ENCODE data around the gene OR51M1.
"Not testable (repeated sequence)": the region's sequence is repeated elsewhere in the genome, so short reads cannot be mapped to it uniquely, and the experiment has no call there.

The OR51M1 gene, protein sequence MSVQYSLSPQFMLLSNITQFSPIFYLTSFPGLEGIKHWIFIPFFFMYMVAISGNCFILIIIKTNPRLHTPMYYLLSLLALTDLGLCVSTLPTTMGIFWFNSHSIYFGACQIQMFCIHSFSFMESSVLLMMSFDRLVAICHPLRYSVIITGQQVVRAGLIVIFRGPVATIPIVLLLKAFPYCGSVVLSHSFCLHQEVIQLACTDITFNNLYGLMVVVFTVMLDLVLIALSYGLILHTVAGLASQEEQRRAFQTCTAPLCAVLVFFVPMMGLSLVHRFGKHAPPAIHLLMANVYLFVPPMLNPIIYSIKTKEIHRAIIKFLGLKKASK

DNA sequence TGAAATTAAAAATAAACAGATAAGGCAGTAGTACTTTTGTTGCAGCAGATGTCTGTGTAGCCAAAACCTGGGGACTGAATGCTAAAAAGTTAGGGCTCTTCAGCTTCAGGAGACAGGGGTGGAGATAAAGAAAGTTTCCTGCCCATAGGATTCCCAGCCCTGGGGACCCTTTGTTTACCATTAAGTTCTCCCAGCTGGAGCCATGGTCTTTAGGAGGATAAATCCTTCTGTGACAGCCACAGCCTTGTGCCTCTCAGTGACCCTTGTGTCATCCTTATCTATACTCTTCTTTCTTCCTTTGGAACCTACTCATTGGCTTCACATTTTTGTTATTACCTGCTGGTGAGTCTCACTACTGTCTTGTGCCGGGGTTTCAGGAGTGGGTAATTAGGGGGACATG is at the start of gene OR51M1:
OR51M1 (plus strand) TSS at position 237 of the 400 bp plus-strand sequence. CDS start 5,587 bp downstream, outside the sequence.
- Histone ChIP-seq H3K9me2 (replicated peaks; ENCODE audit: insufficient read depth, low read length) (no peaks in the 10 kb centered on the region), H4K20me1 (ENCODE audit: insufficient read depth, low read length) (no peaks in the 10 kb centered on the region), H3K4me1 (ENCODE audit: low read length) (no peaks in the 10 kb centered on the region), H3K9ac (ENCODE audit: low read length) (no peak within 1 kb of the TSS), H3K4me3 (ENCODE audit: low read length) (no peak within 1 kb of the TSS), H3K27ac (ENCODE audit: low read length) (no peak within 1 kb of the TSS), H3K4me2 (ENCODE audit: low read depth, low read length) (no peak within 1 kb of the TSS), H3K9me3 (replicated peaks; ENCODE audit: insufficient read depth, low read length) (no peaks in the 10 kb centered on the region), H2AFZ (ENCODE audit: low read length) (no peak within 1 kb of the TSS), H3F3A (ENCODE audit: insufficient read depth, low read length) (no peaks in the 10 kb centered on the region), H3K36me3 (replicated peaks; ENCODE audit: insufficient read depth, low read length) (no peaks in the 10 kb centered on the region), H3K79me2 (ENCODE audit: low read length) (no peaks in the 10 kb centered on the region), H3K27me3 (replicated peaks; ENCODE audit: insufficient read depth, low read length) (no peaks in the 10 kb centered on the region)
- no peak for DNase-seq
- no peak for TF ChIP-seq EZH2 (optimal IDR thresholded peaks at IDR 0.05; ENCODE audit: low read depth, low read length)

DNA sequence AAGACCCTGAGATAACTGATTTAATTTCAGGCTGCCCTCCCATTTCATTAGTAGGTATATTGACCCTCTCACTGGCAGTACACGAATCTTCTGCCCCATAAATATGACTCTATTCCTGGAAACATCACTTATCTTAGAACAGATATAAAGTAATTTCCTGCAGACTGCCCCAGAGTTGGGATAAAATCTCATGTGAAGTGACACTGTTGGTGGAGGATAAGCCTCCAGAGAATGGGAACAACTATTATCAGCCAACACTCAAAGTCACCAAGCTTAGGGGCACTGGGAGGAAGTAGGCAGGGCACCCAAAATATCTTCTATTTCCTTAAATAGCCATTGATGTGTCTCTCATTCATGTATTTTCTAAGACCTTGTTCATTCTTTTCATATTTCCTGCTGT is 48.4 kb upstream of the OR51M1 start:
- Histone ChIP-seq H3K4me2 (ENCODE audit: low read depth, low read length) (no peak overlapping the region), H3K27me3 (replicated peaks; ENCODE audit: insufficient read depth, low read length) (no peaks in the 10 kb centered on the region; the same call in 1 of the 2 replicates), H3K4me1 (ENCODE audit: low read length) (peaks cover 38% of the 10 kb centered on the region), H3K4me3 (ENCODE audit: low read length) (no peak overlapping the region), H4K20me1 (ENCODE audit: insufficient read depth, low read length) (no peaks in the 10 kb centered on the region), H3K36me3 (replicated peaks; ENCODE audit: insufficient read depth, low read length) (no peaks in the 10 kb centered on the region), H3F3A (ENCODE audit: insufficient read depth, low read length) (no peaks in the 10 kb centered on the region), H3K27ac (ENCODE audit: low read length) (no peak overlapping the region), H3K9me2 (replicated peaks; ENCODE audit: insufficient read depth, low read length) (no peaks in the 10 kb centered on the region), H3K9me3 (replicated peaks; ENCODE audit: insufficient read depth, low read length) (no peaks in the 10 kb centered on the region), H2AFZ (ENCODE audit: low read length) (no peak overlapping the region), H3K9ac (ENCODE audit: low read length) (no peak overlapping the region), H3K79me2 (ENCODE audit: low read length) (no peaks in the 10 kb centered on the region)
- DNase-seq = no peak
- no peak for TF ChIP-seq EZH2 (optimal IDR thresholded peaks at IDR 0.05; ENCODE audit: low read depth, low read length)
- TF ChIP-seq, protein P1, sequence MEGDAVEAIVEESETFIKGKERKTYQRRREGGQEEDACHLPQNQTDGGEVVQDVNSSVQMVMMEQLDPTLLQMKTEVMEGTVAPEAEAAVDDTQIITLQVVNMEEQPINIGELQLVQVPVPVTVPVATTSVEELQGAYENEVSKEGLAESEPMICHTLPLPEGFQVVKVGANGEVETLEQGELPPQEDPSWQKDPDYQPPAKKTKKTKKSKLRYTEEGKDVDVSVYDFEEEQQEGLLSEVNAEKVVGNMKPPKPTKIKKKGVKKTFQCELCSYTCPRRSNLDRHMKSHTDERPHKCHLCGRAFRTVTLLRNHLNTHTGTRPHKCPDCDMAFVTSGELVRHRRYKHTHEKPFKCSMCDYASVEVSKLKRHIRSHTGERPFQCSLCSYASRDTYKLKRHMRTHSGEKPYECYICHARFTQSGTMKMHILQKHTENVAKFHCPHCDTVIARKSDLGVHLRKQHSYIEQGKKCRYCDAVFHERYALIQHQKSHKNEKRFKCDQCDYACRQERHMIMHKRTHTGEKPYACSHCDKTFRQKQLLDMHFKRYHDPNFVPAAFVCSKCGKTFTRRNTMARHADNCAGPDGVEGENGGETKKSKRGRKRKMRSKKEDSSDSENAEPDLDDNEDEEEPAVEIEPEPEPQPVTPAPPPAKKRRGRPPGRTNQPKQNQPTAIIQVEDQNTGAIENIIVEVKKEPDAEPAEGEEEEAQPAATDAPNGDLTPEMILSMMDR (IDR thresholded peaks at IDR 0.05; ENCODE audit: low read length) = no peak
- no peak for TF ChIP-seq EZH2phosphoT487 (IDR thresholded peaks at IDR 0.05; ENCODE audit: low read length)

DNA sequence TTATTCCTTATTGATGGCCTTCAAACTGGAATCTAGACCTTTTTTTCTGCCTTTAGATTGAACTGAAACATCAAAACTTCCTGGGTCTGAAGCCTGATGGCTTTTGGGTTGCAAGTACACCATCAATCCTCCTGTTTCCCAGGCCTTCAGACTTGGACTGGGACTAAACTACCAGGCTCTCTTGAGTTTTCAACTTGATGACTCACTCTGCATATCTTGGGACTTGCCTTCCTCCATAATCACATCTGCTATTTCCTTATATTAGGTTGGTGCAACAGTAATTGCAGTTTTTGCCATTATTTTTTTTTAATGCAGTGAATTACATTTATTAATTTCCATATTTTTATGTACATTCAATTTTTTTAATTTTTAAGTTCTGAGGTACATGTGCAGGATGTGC is 47.3 kb upstream of the OR51M1 start:
- H3K36me3 ChIP-seq (replicated peaks; ENCODE audit: insufficient read depth, low read length) = no peaks in the 10 kb centered on the region
- TF ChIP-seq EZH2phosphoT487 (IDR thresholded peaks at IDR 0.05; ENCODE audit: low read length) = no peak
- no peak overlapping the region for H3K4me3 ChIP-seq (ENCODE audit: low read length)
- no peaks in the 10 kb centered on the region for H3K9me2 ChIP-seq (replicated peaks; ENCODE audit: insufficient read depth, low read length)
- no peak overlapping the region for H3K9ac ChIP-seq (ENCODE audit: low read length)
- H2AFZ ChIP-seq (ENCODE audit: low read length) = no peak overlapping the region
- H3K27ac ChIP-seq (ENCODE audit: low read length) = no peak overlapping the region
- no peaks in the 10 kb centered on the region; the same call in 1 of the 2 replicates for H3K27me3 ChIP-seq (replicated peaks; ENCODE audit: insufficient read depth, low read length)
- H3K4me1 ChIP-seq (ENCODE audit: low read length) = peaks cover 38% of the 10 kb centered on the region
- no peaks in the 10 kb centered on the region for H3K9me3 ChIP-seq (replicated peaks; ENCODE audit: insufficient read depth, low read length)
- no peaks in the 10 kb centered on the region for H4K20me1 ChIP-seq (ENCODE audit: insufficient read depth, low read length)
- no peak for DNase-seq
- H3K79me2 ChIP-seq (ENCODE audit: low read length) = no peaks in the 10 kb centered on the region
- no peaks in the 10 kb centered on the region for H3F3A ChIP-seq (ENCODE audit: insufficient read depth, low read length)
- no peak overlapping the region for H3K4me2 ChIP-seq (ENCODE audit: low read depth, low read length)

DNA sequence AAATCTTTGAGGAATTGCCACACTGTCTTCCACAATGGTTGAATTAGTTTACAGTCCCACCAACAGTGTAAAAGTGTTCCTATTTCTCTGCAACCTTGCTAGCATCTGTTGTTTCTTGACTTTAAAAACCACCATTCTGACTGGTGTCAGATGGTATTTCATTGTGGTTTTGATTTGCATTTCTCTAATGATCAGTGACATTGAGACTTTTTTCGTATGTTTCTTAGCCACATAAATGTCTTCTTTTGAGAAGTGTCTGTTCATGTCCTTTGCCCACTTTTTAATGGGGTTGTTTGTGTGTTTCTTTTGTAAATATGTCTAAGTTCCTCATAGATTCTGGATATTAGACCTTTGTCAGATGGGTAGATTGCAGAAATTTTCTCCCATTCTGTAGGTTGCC is 46.4 kb upstream of the OR51M1 start:
- peaks cover 38% of the 10 kb centered on the region for H3K4me1 ChIP-seq (ENCODE audit: low read length)
- H3K4me2 ChIP-seq (ENCODE audit: low read depth, low read length); H3K9me3 ChIP-seq (replicated peaks; ENCODE audit: insufficient read depth, low read length); H3K4me3 ChIP-seq (ENCODE audit: low read length); H2AFZ ChIP-seq (ENCODE audit: low read length); H3K79me2 ChIP-seq (ENCODE audit: low read length); H3K27ac ChIP-seq (ENCODE audit: low read length); H3K27me3 ChIP-seq (replicated peaks; ENCODE audit: insufficient read depth, low read length); H3F3A ChIP-seq (ENCODE audit: insufficient read depth, low read length); H3K9ac ChIP-seq (ENCODE audit: low read length); H3K36me3 ChIP-seq (replicated peaks; ENCODE audit: insufficient read depth, low read length); H3K9me2 ChIP-seq (replicated peaks; ENCODE audit: insufficient read depth, low read length); H4K20me1 ChIP-seq (ENCODE audit: insufficient read depth, low read length): not testable (repeated sequence)
- DNase-seq = peak; percentile 31

All from MM.1S (cell line).